IMR-90 (cell line): ENCODE measurements around the gene POLD1. TPM values are rescaled to one million over a fixed set of nuclear protein-coding genes. Genes with fewer than 3 reads are reported as not detected.

ENCODE experiments used
- ATAC-seq: fragments of 200-7000 bp; cut with Tn5 transposase; 2 replicates; pipeline ENCODE4 v1.9.1; 2020; ENCODE audit warnings: low read depth, mild to moderate bottlenecking, moderate library complexity
- BruUV-seq: library from RNA; stranded (reverse); fragments of 400-500 nt; replicated peaks from 2 replicates; lab custom pipeline; 2021; lab: Mats Ljungman, UMichigan
- CTCF ChIA-PET: fragments of 300-600 bp; formaldehyde crosslinking; extraction: SDS; loops from one replicate; lab custom pipeline; 2021; ENCODE audit warnings: antibody characterized with exemption; lab: Yijun Ruan, JAX
- POLR2A ChIA-PET: fragments of 300-600 bp; sonication (Branson Sonifier 250); formaldehyde crosslinking; loops from one replicate; lab custom pipeline; 2022; ENCODE audit warnings: antibody characterized with exemption; ENCODE audit not compliant: unreplicated experiment; lab: Charles Lee
- DNase-seq: peaks from one replicate; pipeline ENCODE4 v3.0.0; 2013
- H2AFZ ChIP-seq: replicated peaks from 2 replicates; pipeline ENCODE3; 2013; ENCODE audit warnings: low read length, mild to moderate bottlenecking; ENCODE audit not compliant: poor library complexity
- H2AK5ac ChIP-seq: 2 replicates; pipeline ENCODE4 v1.6.1; 2013; ENCODE audit warnings: low read depth, low read length, inconsistent platforms
- H2AK9ac ChIP-seq: replicated peaks from 2 replicates; pipeline ENCODE3; 2013; ENCODE audit warnings: mild to moderate bottlenecking, low read depth, low read length, moderate library complexity; ENCODE audit not compliant: poor library complexity
- H2BK120ac ChIP-seq: 2 replicates; pipeline ENCODE4 v1.6.1; 2013; ENCODE audit warnings: low read depth, low read length, inconsistent platforms
- H2BK15ac ChIP-seq: 3 replicates; pipeline ENCODE4 v1.6.1; 2013; ENCODE audit warnings: low read depth, low read length, inconsistent platforms
- H2BK20ac ChIP-seq: 2 replicates; pipeline ENCODE4 v1.6.1; 2013; ENCODE audit warnings: low read depth, mild to moderate bottlenecking, inconsistent platforms, low read length, moderate library complexity
- H2BK5ac ChIP-seq: 2 replicates; pipeline ENCODE4 v1.6.1; 2013; ENCODE audit warnings: mild to moderate bottlenecking, low read depth, low read length, inconsistent platforms; ENCODE audit not compliant: poor library complexity, severe bottlenecking
- H3K14ac ChIP-seq: replicated peaks from 2 replicates; pipeline ENCODE4 v1.6.1; 2013; ENCODE audit warnings: low read depth, low read length, inconsistent platforms
- H3K18ac ChIP-seq: 2 replicates; pipeline ENCODE4 v1.6.1; 2013; ENCODE audit warnings: low read depth, low read length, control low read depth
- H3K23ac ChIP-seq: 2 replicates; pipeline ENCODE4 v1.6.1; 2013; ENCODE audit warnings: low read depth, low read length, inconsistent platforms
- H3K27ac ChIP-seq: 2 replicates; pipeline ENCODE4 v1.5.1; 2013; ENCODE audit warnings: mild to moderate bottlenecking, control low read depth, low read length; ENCODE audit not compliant: insufficient read depth
- H3K27me3 ChIP-seq: 2 replicates; pipeline ENCODE4 v1.6.1; 2013; ENCODE audit warnings: low read length; ENCODE audit not compliant: control insufficient read depth, insufficient read depth
- H3K36me3 ChIP-seq: 2 replicates; pipeline ENCODE4 v1.6.1; 2013; ENCODE audit warnings: low read length, mixed read lengths; ENCODE audit not compliant: control insufficient read depth, insufficient read depth
- H3K4ac ChIP-seq: 2 replicates; pipeline ENCODE4 v1.6.1; 2013; ENCODE audit warnings: low read depth, low read length, inconsistent platforms
- H3K4me1 ChIP-seq: 2 replicates; pipeline ENCODE4 v1.6.1; 2013; ENCODE audit warnings: low read length, mixed read lengths; ENCODE audit not compliant: control insufficient read depth, insufficient read depth
- H3K4me2 ChIP-seq: 2 replicates; pipeline ENCODE4 v1.6.1; 2013; ENCODE audit warnings: low read depth, mild to moderate bottlenecking, control low read depth, low read length, moderate library complexity
- H3K4me3 ChIP-seq: 2 replicates; pipeline ENCODE4 v1.5.1; 2013; ENCODE audit warnings: low read depth, mild to moderate bottlenecking, control low read depth, low read length, moderate library complexity; ENCODE audit not compliant: insufficient read depth
- H3K56ac ChIP-seq: 2 replicates; pipeline ENCODE4 v1.6.1; 2013; ENCODE audit warnings: low read length, inconsistent platforms; ENCODE audit not compliant: insufficient read depth; ENCODE audit errors: extremely low read depth
- H3K79me1 ChIP-seq, 2 experiments: 2 replicates each; pipeline ENCODE4 v1.6.1; 2013; ENCODE audit warnings: low read length in 2 of 2, inconsistent platforms in 1 of 2, low read depth in 1 of 2
- H3K9ac ChIP-seq: 2 replicates; pipeline ENCODE4 v1.6.1; 2013; ENCODE audit warnings: low read depth, low read length, control low read depth
- H3K9me1 ChIP-seq: 2 replicates; pipeline ENCODE4 v1.6.1; 2013; ENCODE audit warnings: low read length, inconsistent platforms; ENCODE audit not compliant: insufficient read depth
- H3K9me3 ChIP-seq: 2 replicates; pipeline ENCODE4 v1.6.1; 2013; ENCODE audit warnings: low read length; ENCODE audit not compliant: control insufficient read depth, insufficient read depth
- H4K20me1 ChIP-seq: 2 replicates; pipeline ENCODE4 v1.6.1; 2013; ENCODE audit warnings: low read length, inconsistent platforms; ENCODE audit not compliant: insufficient read depth
- H4K5ac ChIP-seq: 2 replicates; pipeline ENCODE4 v1.6.1; 2013; ENCODE audit warnings: mild to moderate bottlenecking, low read depth, low read length, control low read depth
- H4K8ac ChIP-seq, 2 experiments: 2 replicates each; pipeline ENCODE4 v1.6.1; 2013; ENCODE audit warnings: low read depth in 2 of 2, low read length in 2 of 2, control low read depth in 1 of 2, inconsistent platforms in 1 of 2
- H4K91ac ChIP-seq: 2 replicates; pipeline ENCODE4 v1.6.1; 2013; ENCODE audit warnings: low read depth, low read length, inconsistent platforms; ENCODE audit not compliant: insufficient read depth
- MAFK ChIP-seq: IDR thresholded peaks from 2 replicates; pipeline ENCODE4 v1.6.1; 2012; ENCODE audit warnings: low read depth, low read length, improper control_type of control experiment
- MAZ ChIP-seq: IDR thresholded peaks from 2 replicates; pipeline ENCODE4 v1.6.1; 2012; ENCODE audit warnings: low read depth, mild to moderate bottlenecking, low read length, improper control_type of control experiment, moderate library complexity, borderline replicate concordance
- MXI1 ChIP-seq: IDR thresholded peaks from 2 replicates; pipeline ENCODE4 v1.6.1; 2012; ENCODE audit warnings: low read depth, mild to moderate bottlenecking, low read length, moderate library complexity, borderline replicate concordance
- NFE2L2 ChIP-seq: fragments of 150-350 bp; IDR thresholded peaks from 2 replicates; pipeline ENCODE4 v1.6.1; 2016; ENCODE audit warnings: low read depth, mild to moderate bottlenecking, low read length
- POLR2A ChIP-seq: IDR thresholded peaks from 2 replicates; pipeline ENCODE4 v1.6.1; 2012; ENCODE audit warnings: mild to moderate bottlenecking, low read depth, low read length
- RAD21 ChIP-seq: IDR thresholded peaks from 2 replicates; pipeline ENCODE4 v1.6.1; 2012; ENCODE audit warnings: low read length, improper control_type of control experiment
- RCOR1 ChIP-seq: IDR thresholded peaks from 2 replicates; pipeline ENCODE4 v1.6.1; 2012; ENCODE audit warnings: mild to moderate bottlenecking, low read length, improper control_type of control experiment; ENCODE audit not compliant: insufficient replicate concordance
- RFX5 ChIP-seq: IDR thresholded peaks from 2 replicates; pipeline ENCODE4 v1.8.0; 2012; ENCODE audit warnings: low read depth, mild to moderate bottlenecking, low read length, moderate library complexity
- SMC3 ChIP-seq: fragments of 150-350 bp; IDR thresholded peaks from 2 replicates; pipeline ENCODE4 v1.6.1; 2016; ENCODE audit warnings: low read depth, mild to moderate bottlenecking, antibody characterized with exemption, low read length, moderate library complexity
- WGBS, 2 experiments: methylation state at CpG; one replicate each; pipeline versions ENCODE4 v1.1.5 to v1.1.7; 2013; ENCODE audit warnings: missing lambda C conversion rate in 2 of 2; ENCODE audit not compliant: insufficient read length in 1 of 2; ENCODE audit errors: extremely low coverage in 2 of 2; 5-methylcytosine and 5-hydroxymethylcytosine counted together
- dilution Hi-C: fragments of 300-500 bp; cut with HindIII; formaldehyde crosslinking; loops from one replicate; pipeline ENCODE4 v1.14.3; 2018; ENCODE audit warnings: low sequenced_read_pairs; ENCODE audit not compliant: unreplicated experiment
- in situ Hi-C: fragments of 300-500 bp; cut with MboI; formaldehyde crosslinking; loops from 3 replicates; pipeline ENCODE4 v1.14.3; 2019; ENCODE audit warnings: low sequenced_read_pairs, inconsistent platforms, mixed read lengths
- intact Hi-C: fragments of 100-400 bp; cut with micrococcal nuclease; formaldehyde crosslinking; loops from 2 replicates; pipeline ENCODE4 v1.10.0; 2022
- polyA plus RNA-seq, 3 experiments: library from polyadenylated mRNA; depleted of rRNA; stranded (reverse); fragments of >200 nt; gene quantifications; 2 replicates each; pipeline ENCODE4 v1.2.3, GENCODE V29; 2012; ENCODE audit warnings: low replicate concordance in 1 of 3
- total RNA-seq: library from RNA; depleted of rRNA; stranded (reverse); fragments of >200 nt; gene quantifications from 2 replicates; pipeline ENCODE4 v1.2.3, GENCODE V29; 2012
- TF ChIP-seq, protein P1 (sequence below): fragments of 150-350 bp; IDR thresholded peaks from 2 replicates; pipeline ENCODE4 v1.6.1; 2017; ENCODE audit warnings: mild to moderate bottlenecking, antibody characterized with exemption, low read length, low read depth
- TF ChIP-seq, protein P2 (sequence below): conservative IDR thresholded peaks from 2 replicates; pipeline ENCODE4 v1.5.1; 2012; ENCODE audit warnings: mild to moderate bottlenecking, low read depth, low read length, improper control_type of control experiment

Gene POLD1
- total and polyA plus RNA-seq, 2 of the 4 experiments (the other 2 are of a cell fraction), result 13.8 to 28.9 TPM

DNA sequence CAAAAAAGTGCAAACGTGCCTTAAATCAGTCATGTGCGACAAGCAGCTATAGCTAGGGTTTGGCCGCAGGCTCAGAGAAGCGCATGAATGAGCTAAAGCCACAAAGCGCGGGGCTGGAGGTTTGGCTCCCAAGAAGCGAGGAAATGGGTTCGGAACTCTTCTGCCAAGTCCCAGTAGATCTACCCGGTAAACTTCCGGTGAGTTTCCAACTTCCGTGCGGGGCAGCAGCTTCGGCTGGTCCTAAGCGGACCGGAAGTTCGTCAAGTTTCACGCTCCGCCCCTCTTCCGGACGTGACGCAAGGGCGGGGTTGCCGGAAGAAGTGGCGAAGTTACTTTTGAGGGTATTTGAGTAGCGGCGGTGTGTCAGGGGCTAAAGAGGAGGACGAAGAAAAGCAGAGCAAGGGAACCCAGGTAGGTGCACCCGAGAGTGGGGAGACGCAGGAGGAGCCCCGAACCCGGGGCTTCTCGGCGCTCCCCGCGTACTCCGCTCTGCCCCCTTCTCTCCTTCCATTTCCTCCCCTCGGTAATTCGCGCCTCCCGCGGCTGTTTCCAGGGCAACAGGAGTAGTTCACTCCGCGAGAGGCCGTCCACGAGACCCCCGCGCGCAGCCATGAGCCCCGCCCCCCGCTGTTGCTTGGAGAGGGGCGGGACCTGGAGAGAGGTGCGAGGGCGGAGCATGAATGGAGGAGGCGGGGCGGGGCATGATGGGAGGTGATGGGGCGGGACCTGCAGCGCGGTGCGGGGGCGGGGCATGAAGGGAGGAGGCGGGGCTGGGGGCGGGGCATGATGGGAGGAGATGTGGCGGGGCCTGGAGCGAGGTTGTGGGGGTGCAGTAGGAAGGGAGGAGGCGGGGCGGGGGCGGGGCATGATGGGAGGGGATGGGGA is 7.7 kb upstream of the POLD1 start, which contains the start of gene NR1H2 (continued):
- TF ChIP-seq, protein P1, sequence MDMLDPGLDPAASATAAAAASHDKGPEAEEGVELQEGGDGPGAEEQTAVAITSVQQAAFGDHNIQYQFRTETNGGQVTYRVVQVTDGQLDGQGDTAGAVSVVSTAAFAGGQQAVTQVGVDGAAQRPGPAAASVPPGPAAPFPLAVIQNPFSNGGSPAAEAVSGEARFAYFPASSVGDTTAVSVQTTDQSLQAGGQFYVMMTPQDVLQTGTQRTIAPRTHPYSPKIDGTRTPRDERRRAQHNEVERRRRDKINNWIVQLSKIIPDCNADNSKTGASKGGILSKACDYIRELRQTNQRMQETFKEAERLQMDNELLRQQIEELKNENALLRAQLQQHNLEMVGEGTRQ, result no peak
- TF ChIP-seq RFX5, result no peak

DNA sequence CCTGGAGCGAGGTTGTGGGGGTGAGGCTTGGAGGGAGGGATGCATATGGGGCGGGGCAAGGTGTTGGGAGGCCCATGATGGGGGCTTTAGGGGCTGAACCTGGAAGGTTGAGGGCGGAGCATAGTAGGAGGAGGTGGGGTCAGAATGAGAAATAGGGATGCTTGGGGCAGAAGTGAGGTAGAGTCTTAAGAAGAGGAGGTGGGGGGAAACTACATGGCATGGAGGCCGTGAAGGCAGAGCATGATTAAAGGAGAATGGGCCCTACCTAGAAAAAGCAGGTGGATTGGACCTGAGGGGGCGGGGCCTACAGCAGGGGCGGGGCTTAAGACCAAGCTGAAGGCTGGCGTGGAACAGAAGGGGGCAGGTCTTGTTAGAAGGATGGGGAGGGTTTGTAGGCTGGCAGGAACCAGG is 7.1 kb upstream of the POLD1 start:
- Histone ChIP-seq H3K4me2 (peak overlapping the region; percentile 23; the same call in 1 of the 2 replicates), H3K36me3 (peaks cover 38% of the 10 kb centered on the region), H3K9me3 (no peaks in the 10 kb centered on the region), H3K18ac (no peak overlapping the region), H2BK120ac (no peak overlapping the region), H4K5ac (no peak overlapping the region), H3K14ac (no peak overlapping the region), H4K20me1 (peaks cover 8% of the 10 kb centered on the region), H3K9ac (no peak overlapping the region), H3K27ac (no peak overlapping the region), H4K91ac (no peak overlapping the region), H2BK20ac (no peak overlapping the region), H3K4ac (0 out of 2 replicates have a peak overlapping the region, but pooled peaks have one; percentile 34), H2AK9ac (no peak overlapping the region), H3K4me1 (no peaks in the 10 kb centered on the region), H3K27me3 (no peaks in the 10 kb centered on the region), H4K8ac (no peak overlapping the region), H3K23ac (no peak overlapping the region), H2AFZ (no peak overlapping the region), H3K9me1 (no peaks in the 10 kb centered on the region), H3K79me1 (peaks cover 0 to 30% of the 10 kb centered on the region in 2 experiments), H3K56ac (no peak overlapping the region), H2BK5ac (no peak overlapping the region), H3K4me3 (no peak overlapping the region), H2AK5ac (no peak overlapping the region), H2BK15ac (no peak overlapping the region)
- BruUV-seq, result no TSS peak
- in situ Hi-C loops (loop anchor here (5.0 kb wide), 1 partner anchor 345 kb away; the partner anchor contains the start of gene CLEC11A), dilution Hi-C loops (no loop called here), intact Hi-C loops (loop anchor here (5.0 kb wide), 1 partner anchor 425 kb away; no protein-coding TSS in a partner anchor)
- WGBS, 2 experiments, result 49% methylated on average over 5 of the region's 7 CpGs; no CpG with 5 or more reads in 1 of the 2 experiments
- peak; percentile 1; the same call in 1 of the 2 replicates for ATAC-seq
- CTCF ChIA-PET, result no interaction called here
- POLR2A ChIA-PET, result no interaction called here
- DNase-seq, result no peak
- TF ChIP-seq, protein P2, sequence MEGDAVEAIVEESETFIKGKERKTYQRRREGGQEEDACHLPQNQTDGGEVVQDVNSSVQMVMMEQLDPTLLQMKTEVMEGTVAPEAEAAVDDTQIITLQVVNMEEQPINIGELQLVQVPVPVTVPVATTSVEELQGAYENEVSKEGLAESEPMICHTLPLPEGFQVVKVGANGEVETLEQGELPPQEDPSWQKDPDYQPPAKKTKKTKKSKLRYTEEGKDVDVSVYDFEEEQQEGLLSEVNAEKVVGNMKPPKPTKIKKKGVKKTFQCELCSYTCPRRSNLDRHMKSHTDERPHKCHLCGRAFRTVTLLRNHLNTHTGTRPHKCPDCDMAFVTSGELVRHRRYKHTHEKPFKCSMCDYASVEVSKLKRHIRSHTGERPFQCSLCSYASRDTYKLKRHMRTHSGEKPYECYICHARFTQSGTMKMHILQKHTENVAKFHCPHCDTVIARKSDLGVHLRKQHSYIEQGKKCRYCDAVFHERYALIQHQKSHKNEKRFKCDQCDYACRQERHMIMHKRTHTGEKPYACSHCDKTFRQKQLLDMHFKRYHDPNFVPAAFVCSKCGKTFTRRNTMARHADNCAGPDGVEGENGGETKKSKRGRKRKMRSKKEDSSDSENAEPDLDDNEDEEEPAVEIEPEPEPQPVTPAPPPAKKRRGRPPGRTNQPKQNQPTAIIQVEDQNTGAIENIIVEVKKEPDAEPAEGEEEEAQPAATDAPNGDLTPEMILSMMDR, result no peak
- TF ChIP-seq NFE2L2 (no peak), MXI1 (no peak), POLR2A (no peak), RCOR1 (no peak), RFX5 (no peak), MAFK (no peak), RAD21 (no peak), SMC3 (no peak), MAZ (no peak)
- TF ChIP-seq, protein P1, result no peak
